Astrocyte of the cerebellum (primary cell): Measurements from ENCODE around the gene RAB28.
A peak's percentile ranks its signal among the peaks of the same experiment; 100 is the strongest.
"Not testable (repeated sequence)": the region's sequence is repeated elsewhere in the genome, so short reads cannot be mapped to it uniquely, and the experiment has no call there.

Source experiments
- DNase-seq: peaks from one replicate; pipeline ENCODE4 v3.0.0-alpha.2; 2011; ENCODE audit warnings: low read depth
- H3K4me3 ChIP-seq: 2 replicates; pipeline ENCODE4 v1.5.1; 2011; ENCODE audit warnings: mild to moderate bottlenecking, low read depth, low read length, moderate library complexity
- CTCF ChIP-seq: IDR thresholded peaks from 2 replicates; pipeline ENCODE4 v1.5.1; 2012; ENCODE audit warnings: low read length, low read depth, moderate library complexity, mild to moderate bottlenecking; ENCODE audit errors: missing control alignments
- in situ Hi-C: cut with HindIII; loops from 2 replicates; pipeline ENCODE4 v1.10.0; 2017; ENCODE audit warnings: low sequenced_read_pairs

RAB28 gene

GRCh38 chr4:13396161-13396560, 88.0 kb downstream of the RAB28 start:
- DNase-seq = no peak
- H3K4me3 ChIP-seq = no peak overlapping the region
- TF ChIP-seq CTCF = no peak
- in situ Hi-C loops = no loop called here

DNA sequence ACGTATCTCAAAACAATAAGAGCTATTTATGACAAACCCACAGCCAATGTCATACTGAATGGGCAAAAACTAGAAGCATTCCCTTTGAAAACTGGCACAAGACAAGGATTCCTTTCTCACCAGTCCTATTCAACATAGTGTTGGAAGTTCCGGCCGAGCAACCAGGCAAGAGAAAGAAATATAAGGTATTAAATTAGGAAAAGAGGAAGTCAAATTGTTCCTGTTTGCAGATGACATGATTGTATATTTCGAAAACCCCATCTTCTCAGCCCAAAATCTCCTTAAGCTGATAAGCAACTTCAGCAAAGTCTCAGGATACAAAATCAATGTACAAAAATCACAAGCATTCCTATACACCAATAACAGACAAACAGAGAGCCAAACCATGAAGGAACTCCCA, 94.2 kb downstream of the RAB28 start:
- DNase-seq, H3K4me3 ChIP-seq, in situ Hi-C loops: not testable (repeated sequence)

- in situ Hi-C loops = no loop called here
- TF ChIP-seq CTCF = no peak
- peak; percentile 41 for DNase-seq
- H3K4me3 ChIP-seq = no peak overlapping the region
Measured at GRCh38 chr4:13386405-13387107, 97.6 kb downstream of the RAB28 start.

- DNase-seq = no peak
- in situ Hi-C loops = no loop called here
- no peak for TF ChIP-seq CTCF
- H3K4me3 ChIP-seq = no peak overlapping the region
Measured at GRCh38 chr4:13384055-13384454, 100.1 kb downstream of the RAB28 start.

DNA sequence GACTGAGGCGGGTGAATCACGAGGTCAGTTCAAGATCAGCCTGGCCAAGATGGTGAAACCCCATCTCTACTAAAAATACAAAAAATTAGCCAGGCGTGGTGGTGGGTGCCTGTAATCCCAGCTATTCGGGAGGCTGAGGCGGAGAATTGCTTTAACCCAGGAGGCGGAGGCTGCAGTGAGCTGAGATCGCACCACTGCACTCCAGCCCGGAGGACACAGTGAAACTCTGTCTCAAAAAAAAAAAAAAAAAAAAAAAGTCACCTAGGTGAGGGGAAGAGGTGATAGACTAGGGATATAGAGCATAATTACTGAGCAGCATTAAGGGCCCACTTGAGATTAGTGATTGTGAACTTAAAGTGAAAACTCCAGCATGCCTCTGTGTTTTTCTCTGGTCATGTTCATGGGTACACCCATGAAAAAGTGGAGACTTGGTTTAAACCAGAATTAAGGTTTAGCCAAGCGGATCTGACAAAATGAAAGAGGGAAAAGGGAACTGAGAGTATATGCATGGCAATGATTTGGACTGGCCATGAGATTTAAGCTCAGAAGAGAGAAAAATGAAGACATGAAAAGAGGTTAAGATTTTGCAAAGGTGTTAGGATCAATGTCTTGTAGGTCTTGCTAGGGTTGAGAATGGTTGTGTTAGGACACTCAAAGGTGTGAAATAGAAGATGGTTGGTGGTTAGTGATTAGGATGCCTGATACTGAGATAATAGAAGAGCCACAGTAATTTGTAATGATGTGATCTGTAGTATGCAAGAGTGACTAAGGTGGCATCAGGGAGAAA, 105.0 kb downstream of the RAB28 start:
- DNase-seq = no peak
- H3K4me3 ChIP-seq = no peak overlapping the region
- in situ Hi-C loops = no loop called here
- TF ChIP-seq CTCF = no peak

DNA sequence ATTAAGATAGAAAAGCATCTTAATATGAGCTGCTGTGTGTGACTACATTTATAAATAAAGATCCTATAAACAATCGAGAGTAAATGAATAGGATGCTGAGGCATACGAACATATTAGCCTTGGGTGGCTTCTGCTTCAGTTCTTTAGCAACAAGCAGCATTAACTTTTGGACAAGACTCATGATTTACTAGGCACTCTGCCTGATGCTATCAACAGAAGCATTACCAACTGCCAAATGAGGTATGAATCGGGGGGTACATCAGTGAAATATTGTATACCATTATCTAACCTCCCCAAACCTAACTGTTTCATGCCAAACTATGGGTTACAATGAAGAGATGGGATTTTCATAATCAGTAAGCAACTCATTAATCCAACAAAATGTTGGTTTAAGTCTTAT, 113.1 kb downstream of the RAB28 start:
- in situ Hi-C loops = no loop called here
- no peak for DNase-seq

More for the DNA sequence above, 113.1 kb downstream of the RAB28 start:
- H3K4me3 ChIP-seq = no peak overlapping the region
- TF ChIP-seq CTCF = no peak
